Neural progenitor cell (in vitro differentiated cells): Measurements from ENCODE around the gene VWA8. TPM values are rescaled to one million over a fixed set of nuclear protein-coding genes. Genes with fewer than 3 reads are reported as not detected.

Experiments
- DNase-seq: peaks from one replicate; pipeline ENCODE4 v3.0.0-alpha.2; 2016; ENCODE audit warnings: low spot score
- H2AFZ ChIP-seq: fragments of 200-600 bp; sonication (generic); replicated peaks from 2 replicates; pipeline ENCODE4 v1.6.1; 2016; ENCODE audit warnings: antibody characterized with exemption
- H3F3A ChIP-seq: fragments of 200-600 bp; sonication (generic); 2 replicates; pipeline ENCODE4 v1.6.1; 2016; ENCODE audit warnings: antibody characterized with exemption, low read depth
- H3K27ac ChIP-seq: fragments of 200-600 bp; sonication (generic); 2 replicates; pipeline ENCODE4 v1.5.1; 2016; ENCODE audit warnings: mild to moderate bottlenecking
- H3K27me3 ChIP-seq: fragments of 200-600 bp; sonication (generic); 2 replicates; pipeline ENCODE4 v1.6.1; 2016; ENCODE audit warnings: mild to moderate bottlenecking, moderate library complexity
- H3K36me3 ChIP-seq: fragments of 200-600 bp; sonication (generic); 2 replicates; pipeline ENCODE4 v1.5.1; 2016
- H3K4me1 ChIP-seq: fragments of 200-600 bp; sonication (generic); 2 replicates; pipeline ENCODE4 v1.6.1; 2016; ENCODE audit warnings: mixed run types
- H3K4me2 ChIP-seq: fragments of 200-600 bp; sonication (generic); 2 replicates; pipeline ENCODE4 v1.6.1; 2016
- H3K4me3 ChIP-seq: fragments of 200-600 bp; sonication (generic); 2 replicates; pipeline ENCODE4 v1.5.1; 2016
- H3K79me2 ChIP-seq: fragments of 200-600 bp; sonication (generic); 2 replicates; pipeline ENCODE4 v1.6.1; 2016; ENCODE audit warnings: low read depth
- H3K9ac ChIP-seq: fragments of 200-600 bp; sonication (generic); 2 replicates; pipeline ENCODE4 v1.6.1; 2016
- H3K9me3 ChIP-seq: fragments of 200-600 bp; sonication (generic); 2 replicates; pipeline ENCODE4 v1.5.1; 2016; ENCODE audit warnings: low read depth
- H4K20me1 ChIP-seq: fragments of 200-600 bp; sonication (generic); 2 replicates; pipeline ENCODE4 v1.6.1; 2016; ENCODE audit warnings: low read depth
- H3K27ac Mint-ChIP-seq: 3 replicates; pipeline ENCODE4 v1.8.0; 2021; ENCODE audit warnings: mixed read lengths
- H3K27me3 Mint-ChIP-seq: 2 replicates; pipeline ENCODE4 v1.8.0; 2022; ENCODE audit warnings: low read depth, mild to moderate bottlenecking, inconsistent platforms, moderate library complexity, mixed read lengths; ENCODE audit not compliant: insufficient read depth
- H3K36me3 Mint-ChIP-seq: 3 replicates; pipeline ENCODE4 v1.8.0; 2021; ENCODE audit warnings: mixed read lengths
- H3K4me1 Mint-ChIP-seq: 3 replicates; pipeline ENCODE4 v1.8.0; 2021; ENCODE audit warnings: mixed read lengths
- H3K4me3 Mint-ChIP-seq: 3 replicates; pipeline ENCODE4 v1.8.0; 2021; ENCODE audit warnings: mild to moderate bottlenecking, moderate library complexity, mixed read lengths
- H3K9me3 Mint-ChIP-seq: 3 replicates; pipeline ENCODE4 v1.8.0; 2020; ENCODE audit warnings: mixed read lengths
- EZH2 ChIP-seq: fragments of 200-600 bp; sonication (generic); IDR thresholded peaks from 2 replicates; pipeline ENCODE4 v1.6.1; 2017; ENCODE audit warnings: antibody characterized with exemption, mild to moderate bottlenecking, moderate library complexity
- EZH2phosphoT487 ChIP-seq: fragments of 200-600 bp; sonication (generic); IDR thresholded peaks from 2 replicates; pipeline ENCODE4 v1.6.1; 2017; ENCODE audit warnings: antibody characterized with exemption
- total RNA-seq: library from RNA; depleted of rRNA; stranded (reverse); fragments of >200 nt; gene quantifications from 2 replicates; pipeline ENCODE4 v1.2.3, GENCODE V29; 2015; ENCODE audit warnings: low replicate concordance
- TF ChIP-seq, protein P1 (sequence below): fragments of 200-600 bp; sonication (generic); IDR thresholded peaks from 2 replicates; pipeline ENCODE4 v1.5.1; 2017; ENCODE audit warnings: antibody characterized with exemption, mild to moderate bottlenecking

The VWA8 gene
- total RNA-seq, 1 donor from 2014 or later: 12.6 TPM

DNA sequence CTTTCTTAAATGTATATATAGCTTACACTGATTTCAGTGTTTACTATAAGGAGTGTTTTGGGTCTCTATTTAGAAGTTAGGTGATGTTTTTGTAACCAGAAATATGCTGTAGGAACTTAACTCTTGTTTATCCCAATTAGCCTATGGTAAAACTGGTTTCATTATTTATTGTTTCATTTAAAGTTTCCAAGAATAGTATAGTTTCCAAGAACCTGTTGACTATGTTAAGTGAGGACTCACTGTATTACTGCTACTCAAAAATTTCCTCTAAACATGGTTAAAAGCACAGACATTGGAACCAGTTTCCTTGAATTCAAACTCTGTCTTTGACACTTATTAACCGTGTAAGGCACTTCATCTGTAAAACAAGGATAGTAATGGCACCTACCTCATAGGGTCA lies 316.2 kb downstream of the VWA8 start:
- no peaks in the 10 kb centered on the region for H3F3A ChIP-seq
- H3K4me1 ChIP-seq: peaks cover 7% of the 10 kb centered on the region
- no peaks in the 10 kb centered on the region for H3K9me3 Mint-ChIP-seq
- no peak overlapping the region for H3K4me2 ChIP-seq
- H3K27me3 ChIP-seq: no peaks in the 10 kb centered on the region
- H3K27ac ChIP-seq: no peak overlapping the region
- TF ChIP-seq, protein P1, sequence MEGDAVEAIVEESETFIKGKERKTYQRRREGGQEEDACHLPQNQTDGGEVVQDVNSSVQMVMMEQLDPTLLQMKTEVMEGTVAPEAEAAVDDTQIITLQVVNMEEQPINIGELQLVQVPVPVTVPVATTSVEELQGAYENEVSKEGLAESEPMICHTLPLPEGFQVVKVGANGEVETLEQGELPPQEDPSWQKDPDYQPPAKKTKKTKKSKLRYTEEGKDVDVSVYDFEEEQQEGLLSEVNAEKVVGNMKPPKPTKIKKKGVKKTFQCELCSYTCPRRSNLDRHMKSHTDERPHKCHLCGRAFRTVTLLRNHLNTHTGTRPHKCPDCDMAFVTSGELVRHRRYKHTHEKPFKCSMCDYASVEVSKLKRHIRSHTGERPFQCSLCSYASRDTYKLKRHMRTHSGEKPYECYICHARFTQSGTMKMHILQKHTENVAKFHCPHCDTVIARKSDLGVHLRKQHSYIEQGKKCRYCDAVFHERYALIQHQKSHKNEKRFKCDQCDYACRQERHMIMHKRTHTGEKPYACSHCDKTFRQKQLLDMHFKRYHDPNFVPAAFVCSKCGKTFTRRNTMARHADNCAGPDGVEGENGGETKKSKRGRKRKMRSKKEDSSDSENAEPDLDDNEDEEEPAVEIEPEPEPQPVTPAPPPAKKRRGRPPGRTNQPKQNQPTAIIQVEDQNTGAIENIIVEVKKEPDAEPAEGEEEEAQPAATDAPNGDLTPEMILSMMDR: no peak
- TF ChIP-seq EZH2phosphoT487 (no peak), EZH2 (no peak)
- peaks cover 40% of the 10 kb centered on the region for H3K4me1 Mint-ChIP-seq
- no peaks in the 10 kb centered on the region for H3K79me2 ChIP-seq
- H3K36me3 ChIP-seq: no peaks in the 10 kb centered on the region
- DNase-seq: no peak
- no peaks in the 10 kb centered on the region for H3K9me3 ChIP-seq
- H2AFZ ChIP-seq: no peak overlapping the region
- H3K27ac Mint-ChIP-seq: no peak overlapping the region
- no peaks in the 10 kb centered on the region for H3K27me3 Mint-ChIP-seq
- no peaks in the 10 kb centered on the region for H4K20me1 ChIP-seq
- no peak overlapping the region for H3K4me3 ChIP-seq
- H3K9ac ChIP-seq: no peak overlapping the region
- H3K36me3 Mint-ChIP-seq: no peaks in the 10 kb centered on the region
- H3K4me3 Mint-ChIP-seq: no peak overlapping the region

DNA sequence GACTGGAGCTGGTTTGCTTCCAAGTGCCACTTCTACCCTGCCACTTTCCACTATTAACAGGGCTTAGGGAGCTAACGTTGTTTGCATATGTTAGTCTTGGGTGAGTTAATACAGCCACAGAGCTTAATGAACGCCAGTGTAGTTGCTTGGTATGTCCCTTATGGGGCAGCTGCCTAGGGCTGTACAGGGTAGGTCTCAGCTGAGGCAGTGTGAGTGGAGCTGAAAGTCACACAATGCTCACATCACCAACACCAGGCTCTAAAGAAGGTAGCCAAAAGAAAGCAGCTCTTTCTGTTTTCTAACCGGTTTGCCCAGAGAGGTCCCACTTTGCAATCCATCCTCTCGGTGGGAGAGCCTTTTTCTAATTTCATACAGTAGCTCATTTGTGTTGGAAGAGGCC lies 317.4 kb downstream of the VWA8 start:
- Histone ChIP-seq H3K79me2 (no peaks in the 10 kb centered on the region), H3F3A (no peaks in the 10 kb centered on the region), H3K4me2 (no peak overlapping the region), H3K27me3 (no peaks in the 10 kb centered on the region), H3K27ac (no peak overlapping the region), H3K4me3 (no peak overlapping the region), H3K9ac (no peak overlapping the region), H3K4me1 (peaks cover 9% of the 10 kb centered on the region), H3K36me3 (no peaks in the 10 kb centered on the region), H2AFZ (no peak overlapping the region), H4K20me1 (no peaks in the 10 kb centered on the region), H3K9me3 (no peaks in the 10 kb centered on the region)
- peaks cover 1% of the 10 kb centered on the region for H3K36me3 Mint-ChIP-seq
- H3K4me1 Mint-ChIP-seq: peaks cover 46% of the 10 kb centered on the region
- H3K9me3 Mint-ChIP-seq: no peaks in the 10 kb centered on the region
- no peak for DNase-seq
- H3K27ac Mint-ChIP-seq: peak overlapping the region; percentile 74
- no peaks in the 10 kb centered on the region for H3K27me3 Mint-ChIP-seq
- H3K4me3 Mint-ChIP-seq: no peak overlapping the region
- TF ChIP-seq EZH2 (no peak), EZH2phosphoT487 (no peak)
- TF ChIP-seq, protein P1: no peak

DNA sequence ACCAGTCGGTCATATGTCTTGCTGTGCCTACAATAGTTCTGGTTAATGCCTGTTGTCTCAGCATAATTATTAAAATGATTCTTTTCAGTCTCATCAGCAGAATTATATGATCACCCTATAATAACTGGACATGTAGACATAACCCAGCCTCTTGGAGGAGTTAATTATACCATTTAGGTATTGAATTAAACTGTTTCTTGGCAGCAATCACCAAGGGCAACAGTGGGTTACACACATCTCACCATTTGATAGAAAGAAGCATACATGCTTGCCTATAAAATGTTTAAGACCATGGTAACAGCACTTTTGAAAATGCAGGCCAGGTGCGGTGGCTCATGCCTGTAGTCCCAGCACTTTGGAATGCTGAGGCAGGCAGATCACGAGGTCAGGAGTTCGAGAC lies 318.9 kb downstream of the VWA8 start:
- Histone ChIP-seq H3K4me1 (peaks cover 9% of the 10 kb centered on the region), H3K4me3 (no peak overlapping the region), H2AFZ (no peak overlapping the region), H3K79me2 (no peaks in the 10 kb centered on the region), H3K27ac (no peak overlapping the region), H4K20me1 (no peaks in the 10 kb centered on the region), H3F3A (no peaks in the 10 kb centered on the region), H3K27me3 (no peaks in the 10 kb centered on the region), H3K4me2 (no peak overlapping the region), H3K9ac (no peak overlapping the region), H3K36me3 (no peaks in the 10 kb centered on the region), H3K9me3 (no peaks in the 10 kb centered on the region)
- H3K4me3 Mint-ChIP-seq: no peak overlapping the region
- peaks cover 38% of the 10 kb centered on the region for H3K4me1 Mint-ChIP-seq
- H3K9me3 Mint-ChIP-seq: no peaks in the 10 kb centered on the region
- no peaks in the 10 kb centered on the region for H3K27me3 Mint-ChIP-seq
- H3K27ac Mint-ChIP-seq: no peak overlapping the region
- DNase-seq: no peak
- TF ChIP-seq, protein P1: no peak
- TF ChIP-seq EZH2 (no peak), EZH2phosphoT487 (no peak)
- peaks cover 1% of the 10 kb centered on the region for H3K36me3 Mint-ChIP-seq

DNA sequence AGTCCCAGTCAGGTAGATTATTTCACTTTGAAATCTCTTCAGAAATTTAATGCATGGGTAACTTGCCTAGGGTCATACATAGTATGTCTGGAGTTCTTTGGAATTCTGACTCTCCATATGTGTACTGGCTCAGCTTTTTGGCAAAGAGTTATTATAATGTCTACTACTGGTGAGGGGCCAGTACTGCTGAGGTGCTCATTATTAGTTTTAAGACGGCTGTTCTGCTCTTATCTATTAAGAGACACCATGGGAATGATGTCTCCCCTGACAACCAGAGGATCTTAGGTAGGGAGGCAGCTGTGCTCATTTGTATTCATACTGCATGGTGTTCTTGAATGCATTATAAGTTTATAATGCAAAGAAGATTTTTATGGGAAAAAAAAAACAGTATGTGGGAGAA lies 319.5 kb downstream of the VWA8 start:
- H3K4me3 ChIP-seq: no peak overlapping the region
- peaks cover 38% of the 10 kb centered on the region for H3K4me1 Mint-ChIP-seq
- no peak overlapping the region for H3K4me3 Mint-ChIP-seq
- no peak overlapping the region for H3K4me2 ChIP-seq
- H3K36me3 Mint-ChIP-seq: peaks cover 1% of the 10 kb centered on the region
- H3K27ac Mint-ChIP-seq: no peak overlapping the region
- H3K9ac ChIP-seq: no peak overlapping the region
- no peaks in the 10 kb centered on the region for H3K36me3 ChIP-seq
- no peak for DNase-seq
- TF ChIP-seq EZH2 (no peak), EZH2phosphoT487 (no peak)
- TF ChIP-seq, protein P1: no peak
- no peaks in the 10 kb centered on the region for H3K79me2 ChIP-seq
- H3K27me3 ChIP-seq: no peaks in the 10 kb centered on the region
- H2AFZ ChIP-seq: no peak overlapping the region
- H3K9me3 Mint-ChIP-seq: no peaks in the 10 kb centered on the region
- H3K9me3 ChIP-seq: no peaks in the 10 kb centered on the region
- no peak overlapping the region for H3K27ac ChIP-seq
- H3K4me1 ChIP-seq: peaks cover 9% of the 10 kb centered on the region
- no peaks in the 10 kb centered on the region for H4K20me1 ChIP-seq
- H3K27me3 Mint-ChIP-seq: no peaks in the 10 kb centered on the region
- no peaks in the 10 kb centered on the region for H3F3A ChIP-seq
